Caco-2 (cell line): Measurements from ENCODE around the gene HBE1. TPM values are rescaled to one million over a fixed set of nuclear protein-coding genes. Genes with fewer than 3 reads are reported as not detected.

Experiments
- BruUV-seq: library from RNA; stranded (reverse); fragments of 400-500 nt; replicated peaks from 2 replicates; lab custom pipeline; 2021; lab: Mats Ljungman, UMichigan
- CTCF ChIA-PET: fragments of 300-600 bp; sonication (Branson Sonifier 250); formaldehyde crosslinking; loops from one replicate; lab custom pipeline; 2022; ENCODE audit warnings: antibody characterized with exemption; lab: Charles Lee
- POLR2A ChIA-PET: fragments of 300-600 bp; sonication (Branson Sonifier 250); formaldehyde crosslinking; loops from one replicate; lab custom pipeline; 2022; ENCODE audit warnings: antibody characterized with exemption; lab: Charles Lee
- DNase-seq, 2 experiments: peaks; one replicate each; pipeline versions ENCODE4 v3.0.0 to v3.0.0-alpha.2; 2020 to 2022
- H3K27me3 ChIP-seq: replicated peaks from 2 replicates; pipeline ENCODE4 v1.6.0; 2011; ENCODE audit warnings: low read length; ENCODE audit not compliant: control insufficient read depth, insufficient read depth
- H3K36me3 ChIP-seq: 2 replicates; pipeline ENCODE4 v1.5.1; 2011; ENCODE audit warnings: low read length; ENCODE audit not compliant: control insufficient read depth, insufficient read depth
- H3K4me1 ChIP-seq: fragments of 250-450 bp; sonication (Bioruptor Pico); 2 replicates; pipeline ENCODE4 v1.5.1; 2020; ENCODE audit warnings: mild to moderate bottlenecking
- H3K4me3 ChIP-seq: 2 replicates; pipeline ENCODE4 v1.5.1; 2011; ENCODE audit warnings: low read depth, mild to moderate bottlenecking, control low read depth, low read length
- H3K9me3 ChIP-seq: fragments of 250-450 bp; sonication (Bioruptor Pico); 2 replicates; pipeline ENCODE4 v1.5.1; 2020; ENCODE audit warnings: mild to moderate bottlenecking, moderate library complexity
- H3K27ac Mint-ChIP-seq: one replicate; pipeline ENCODE4 v1.8.0; 2022; ENCODE audit warnings: mixed read lengths; ENCODE audit not compliant: unreplicated experiment
- H3K27me3 Mint-ChIP-seq: one replicate; pipeline ENCODE4 v1.8.0; 2022; ENCODE audit warnings: mixed read lengths; ENCODE audit not compliant: insufficient read depth, unreplicated experiment
- H3K36me3 Mint-ChIP-seq: one replicate; pipeline ENCODE4 v1.8.0; 2022; ENCODE audit warnings: mild to moderate bottlenecking, mixed read lengths; ENCODE audit not compliant: insufficient read depth, unreplicated experiment
- H3K4me1 Mint-ChIP-seq: one replicate; pipeline ENCODE4 v1.8.0; 2022; ENCODE audit warnings: low read depth, mixed read lengths; ENCODE audit not compliant: unreplicated experiment
- H3K4me3 Mint-ChIP-seq: one replicate; pipeline ENCODE4 v1.8.0; 2022; ENCODE audit warnings: mild to moderate bottlenecking, moderate library complexity, mixed read lengths; ENCODE audit not compliant: unreplicated experiment
- H3K9me3 Mint-ChIP-seq: one replicate; pipeline ENCODE4 v1.8.0; 2022; ENCODE audit warnings: mixed read lengths; ENCODE audit not compliant: unreplicated experiment
- CTCF ChIP-seq, 2 experiments: fragments of 200-600 bp in 1 of 2; IDR thresholded peaks; 1 replicate in 1 of 2; 2 replicates in 1 of 2; pipeline versions ENCODE4 v1.5.1 to v1.8.0; 2011 to 2022; ENCODE audit warnings: antibody characterized with exemption in 1 of 2, control low read depth in 1 of 2, inconsistent platforms in 1 of 2, low read depth in 1 of 2, low read length in 1 of 2, mild to moderate bottlenecking in 1 of 2, moderate library complexity in 1 of 2; ENCODE audit not compliant: insufficient read depth in 1 of 2, severe bottlenecking in 1 of 2, unreplicated experiment in 1 of 2
- intact Hi-C: fragments of 100-400 bp; cut with micrococcal nuclease; formaldehyde crosslinking; loops from one replicate; pipeline ENCODE4 v1.10.0; 2022; ENCODE audit not compliant: unreplicated experiment
- total RNA-seq: library from RNA; stranded (reverse); gene quantifications from 2 replicates; pipeline ENCODE4 v1.2.3, GENCODE V29; 2022

The HBE1 gene
- total RNA-seq, 1 experiment from 2014 or later: not detected

DNA sequence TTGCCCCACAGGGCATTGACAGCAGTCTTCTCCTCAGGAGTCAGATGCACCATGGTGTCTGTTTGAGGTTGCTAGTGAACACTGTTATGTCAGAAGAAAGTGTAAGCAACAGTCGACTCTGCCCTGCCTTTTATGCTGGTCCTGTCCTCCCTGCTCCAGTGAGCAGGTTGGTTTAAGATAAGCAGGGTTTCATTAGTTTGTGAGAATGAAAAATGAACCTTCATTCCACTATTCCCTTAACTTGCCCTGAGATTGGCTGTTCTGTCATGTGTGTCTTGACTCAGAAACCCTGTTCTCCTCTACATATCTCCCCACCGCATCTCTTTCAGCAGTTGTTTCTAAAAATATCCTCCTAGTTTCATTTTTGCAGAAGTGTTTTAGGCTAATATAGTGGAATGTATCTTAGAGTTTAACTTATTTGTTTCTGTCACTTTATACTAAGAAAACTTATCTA lies 35.3 kb downstream of the HBE1 start, which contains the start of gene HBD:
TSS of gene HBD (minus strand) at position 103 of the 454 bp plus-strand sequence. CDS start at position 53, 50 bp downstream.
- H3K4me1 Mint-ChIP-seq: no peaks in the 10 kb centered on the region
- no peak within 1 kb of the TSS for H3K4me3 Mint-ChIP-seq
- POLR2A ChIA-PET: no interaction called here
- Histone ChIP-seq H3K4me1 (no peaks in the 10 kb centered on the region), H3K36me3 (no peaks in the 10 kb centered on the region), H3K9me3 (no peaks in the 10 kb centered on the region), H3K27me3 (no peaks in the 10 kb centered on the region), H3K4me3 (no peak within 1 kb of the TSS)
- intact Hi-C loops: no loop called here
- no peak for DNase-seq
- no TSS peak for BruUV-seq
- H3K9me3 Mint-ChIP-seq: no peaks in the 10 kb centered on the region
- no peak for TF ChIP-seq CTCF (IDR thresholded peaks at IDR 0.05; ENCODE audit: insufficient read depth in 1 of 2, low read depth in 1 of 2, low read length in 1 of 2, severe bottlenecking in 1 of 2, unreplicated experiment in 1 of 2)
- peaks cover 13% of the 10 kb centered on the region for H3K27me3 Mint-ChIP-seq
- no peak within 1 kb of the TSS for H3K27ac Mint-ChIP-seq
- CTCF ChIA-PET: no interaction called here
- H3K36me3 Mint-ChIP-seq: no peaks in the 10 kb centered on the region

DNA sequence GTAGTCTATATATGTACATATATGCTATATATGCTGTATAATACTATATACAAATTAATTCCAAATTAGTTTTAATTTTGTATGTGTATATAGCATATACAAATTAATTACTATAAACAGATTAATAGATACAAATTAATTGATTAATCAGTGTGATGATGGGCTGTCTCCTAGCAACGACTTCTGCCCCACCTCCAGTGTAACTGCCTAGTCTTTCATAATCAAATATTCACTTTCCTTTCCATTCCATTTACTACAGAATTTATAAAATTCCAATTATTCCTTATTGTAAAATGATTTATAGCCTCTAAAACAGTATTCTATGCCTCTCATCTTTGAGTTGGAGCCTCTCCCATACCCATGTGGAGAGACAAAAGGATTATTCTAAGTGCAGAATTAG lies 36.4 kb downstream of the HBE1 start:
- no peaks in the 10 kb centered on the region for H3K4me1 ChIP-seq
- POLR2A ChIA-PET: no interaction called here
- no peaks in the 10 kb centered on the region for H3K9me3 Mint-ChIP-seq

DNA sequence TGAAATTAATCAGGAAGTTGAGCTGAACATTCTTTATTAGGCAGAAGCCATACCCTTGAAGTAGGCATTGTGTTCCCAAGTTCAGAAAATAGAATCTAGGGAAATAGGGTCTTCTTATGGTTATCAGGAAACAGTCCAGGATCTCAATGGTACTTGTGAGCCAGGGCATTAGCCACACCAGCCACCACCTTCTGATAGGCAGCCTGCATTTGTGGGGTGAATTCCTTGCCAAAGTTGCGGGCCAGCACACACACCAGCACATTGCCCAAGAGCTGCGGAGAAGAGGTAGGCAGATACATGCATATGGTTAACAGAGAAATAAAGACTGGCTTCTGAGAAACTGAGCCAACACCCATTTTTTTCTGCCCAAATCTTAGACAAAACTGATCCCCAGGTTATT lies 36.9 kb downstream of the HBE1 start:
- Histone ChIP-seq H3K4me3 (no peak overlapping the region), H3K4me1 (no peaks in the 10 kb centered on the region), H3K36me3 (no peaks in the 10 kb centered on the region), H3K27me3 (no peaks in the 10 kb centered on the region), H3K9me3 (no peaks in the 10 kb centered on the region)
- intact Hi-C loops: no loop called here
- DNase-seq: no peak
- no peak overlapping the region for H3K4me3 Mint-ChIP-seq
- no peak overlapping the region for H3K27ac Mint-ChIP-seq
- ChIA-PET POLR2A (no interaction called here), CTCF (no interaction called here)
- no peaks in the 10 kb centered on the region for H3K36me3 Mint-ChIP-seq
- no peak for TF ChIP-seq CTCF (IDR thresholded peaks at IDR 0.05; ENCODE audit: insufficient read depth in 1 of 2, low read depth in 1 of 2, low read length in 1 of 2, severe bottlenecking in 1 of 2, unreplicated experiment in 1 of 2)
- no peaks in the 10 kb centered on the region for H3K9me3 Mint-ChIP-seq
- no TSS peak for BruUV-seq
- no peaks in the 10 kb centered on the region for H3K4me1 Mint-ChIP-seq
- peaks cover 9% of the 10 kb centered on the region for H3K27me3 Mint-ChIP-seq

More for the DNA sequence above, 36.4 kb downstream of the HBE1 start:
- CTCF ChIA-PET: no interaction called here
- TF ChIP-seq CTCF (IDR thresholded peaks at IDR 0.05; ENCODE audit: insufficient read depth in 1 of 2, low read depth in 1 of 2, low read length in 1 of 2, severe bottlenecking in 1 of 2, unreplicated experiment in 1 of 2): no peak
- no peak overlapping the region for H3K4me3 ChIP-seq
- no peaks in the 10 kb centered on the region for H3K27me3 ChIP-seq
- H3K36me3 Mint-ChIP-seq: no peaks in the 10 kb centered on the region
- H3K4me3 Mint-ChIP-seq: no peak overlapping the region
- H3K27ac Mint-ChIP-seq: no peak overlapping the region
- H3K27me3 Mint-ChIP-seq: peaks cover 9% of the 10 kb centered on the region
- no TSS peak for BruUV-seq
- DNase-seq: no peak
- intact Hi-C loops: no loop called here
- H3K36me3 ChIP-seq: no peaks in the 10 kb centered on the region
- H3K4me1 Mint-ChIP-seq: no peaks in the 10 kb centered on the region
- H3K9me3 ChIP-seq: no peaks in the 10 kb centered on the region
